AG09309 (cell line): ENCODE measurements around the gene VIPAS39.

Experiments used
- DNase-seq: peaks from one replicate; pipeline ENCODE4 v3.0.0-alpha.2; 2010; ENCODE audit warnings: low read depth
- H3K4me3 ChIP-seq: 2 replicates; pipeline ENCODE4 v1.5.1; 2011; ENCODE audit warnings: mild to moderate bottlenecking, low read depth, low read length, moderate library complexity; ENCODE audit not compliant: control insufficient read depth
- TF ChIP-seq, protein P1 (sequence below): IDR thresholded peaks from 2 replicates; pipeline ENCODE4 v1.5.1; 2011; ENCODE audit warnings: mild to moderate bottlenecking, low read depth, low read length, inconsistent platforms; ENCODE audit not compliant: insufficient read depth, control insufficient read depth; ENCODE audit errors: missing control alignments

The VIPAS39 gene

DNA sequence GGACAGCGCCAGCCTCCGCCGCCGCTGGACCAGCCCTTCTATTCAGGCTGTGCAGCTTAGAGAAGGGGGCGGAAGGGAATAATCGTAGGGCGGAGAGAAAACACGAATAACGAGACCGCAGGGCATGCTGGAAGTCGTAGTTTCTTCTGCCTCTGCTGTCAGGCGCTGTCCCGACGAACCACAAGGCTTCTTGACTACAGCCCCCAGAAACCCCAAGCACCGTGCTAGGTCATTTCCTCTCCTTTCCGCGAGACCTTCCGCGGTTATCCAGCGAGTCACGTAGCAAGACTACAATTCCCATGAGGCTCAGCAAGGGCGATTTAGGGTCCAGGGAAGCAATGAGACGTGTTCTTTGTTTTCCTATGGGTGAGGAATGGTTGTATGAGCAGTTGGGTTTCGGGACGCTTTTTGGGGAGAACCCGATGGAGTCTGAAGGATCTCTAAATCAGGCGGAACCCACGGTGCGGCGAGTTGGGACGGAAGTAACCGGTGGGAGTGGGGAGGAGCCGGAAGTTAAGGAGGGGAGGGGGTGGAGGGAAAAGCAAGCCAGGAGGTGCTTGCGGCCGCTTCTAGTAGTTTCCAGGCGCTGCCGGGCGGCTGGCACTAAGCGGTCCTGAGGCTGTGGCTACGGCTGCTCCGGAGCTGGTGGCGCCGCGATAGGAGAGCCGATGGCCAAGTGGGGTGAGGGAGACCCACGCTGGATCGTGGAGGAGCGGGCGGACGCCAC lies at the start of gene VIPAS39, which contains the start of gene AHSA1:
Gene VIPAS39 (minus strand): TSS at position 80 of the 727 bp plus-strand sequence. CDS start 3,499 bp downstream, outside the sequence.
Gene AHSA1 (plus strand): TSS at position 572 of the 727 bp plus-strand sequence. CDS start 97 bp downstream, at position 669.
- TF ChIP-seq, protein P1, sequence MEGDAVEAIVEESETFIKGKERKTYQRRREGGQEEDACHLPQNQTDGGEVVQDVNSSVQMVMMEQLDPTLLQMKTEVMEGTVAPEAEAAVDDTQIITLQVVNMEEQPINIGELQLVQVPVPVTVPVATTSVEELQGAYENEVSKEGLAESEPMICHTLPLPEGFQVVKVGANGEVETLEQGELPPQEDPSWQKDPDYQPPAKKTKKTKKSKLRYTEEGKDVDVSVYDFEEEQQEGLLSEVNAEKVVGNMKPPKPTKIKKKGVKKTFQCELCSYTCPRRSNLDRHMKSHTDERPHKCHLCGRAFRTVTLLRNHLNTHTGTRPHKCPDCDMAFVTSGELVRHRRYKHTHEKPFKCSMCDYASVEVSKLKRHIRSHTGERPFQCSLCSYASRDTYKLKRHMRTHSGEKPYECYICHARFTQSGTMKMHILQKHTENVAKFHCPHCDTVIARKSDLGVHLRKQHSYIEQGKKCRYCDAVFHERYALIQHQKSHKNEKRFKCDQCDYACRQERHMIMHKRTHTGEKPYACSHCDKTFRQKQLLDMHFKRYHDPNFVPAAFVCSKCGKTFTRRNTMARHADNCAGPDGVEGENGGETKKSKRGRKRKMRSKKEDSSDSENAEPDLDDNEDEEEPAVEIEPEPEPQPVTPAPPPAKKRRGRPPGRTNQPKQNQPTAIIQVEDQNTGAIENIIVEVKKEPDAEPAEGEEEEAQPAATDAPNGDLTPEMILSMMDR: no peak
- DNase-seq: peak; percentile 96

DNA sequence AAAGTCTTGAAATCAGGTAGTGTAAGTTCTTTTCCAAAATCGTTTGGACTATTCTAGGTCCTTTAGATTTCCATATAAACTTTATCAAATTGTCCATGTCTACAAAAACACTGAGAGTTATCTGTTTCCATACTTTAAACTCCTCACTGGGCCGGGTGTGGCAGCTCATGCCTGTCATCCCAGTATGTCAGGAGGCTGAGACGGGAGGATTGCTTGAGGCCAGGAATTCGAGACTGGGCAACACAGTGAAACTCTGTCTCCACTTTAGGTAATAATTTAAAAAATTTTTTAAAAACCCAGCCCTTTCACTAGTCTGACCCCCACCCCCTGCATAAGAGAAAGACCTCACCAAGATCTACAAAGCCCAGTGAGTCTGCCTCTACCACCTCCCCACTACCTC lies 47.6 kb upstream of the VIPAS39 start:
- TF ChIP-seq, protein P1: no peak
- no peak overlapping the region for H3K4me3 ChIP-seq
- no peak for DNase-seq

More for the DNA sequence above, at the start of gene VIPAS39, which contains the start of gene AHSA1:
- peak within 1 kb of the TSS; percentile 92 for H3K4me3 ChIP-seq

DNA sequence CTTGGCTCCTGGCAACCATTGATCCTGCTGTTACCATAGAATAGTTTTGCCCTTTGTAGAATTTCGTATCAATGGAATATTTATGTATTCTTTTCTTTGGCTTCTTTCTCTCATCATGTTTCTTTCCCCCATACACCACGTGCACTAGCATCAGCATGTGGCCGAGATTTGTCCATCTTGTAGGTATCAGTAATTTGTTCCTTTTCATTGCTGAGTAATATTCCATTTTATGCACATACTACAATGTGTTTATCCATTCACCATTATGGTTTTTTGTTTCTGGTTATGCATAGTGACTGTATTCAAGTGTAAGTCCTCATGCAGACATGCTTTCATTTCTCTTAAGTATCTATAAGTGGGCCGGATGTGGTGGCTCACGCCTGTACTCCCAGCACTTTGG lies 45.7 kb upstream of the VIPAS39 start:
- DNase-seq: no peak
- H3K4me3 ChIP-seq: no peak overlapping the region
- TF ChIP-seq, protein P1: no peak

DNA sequence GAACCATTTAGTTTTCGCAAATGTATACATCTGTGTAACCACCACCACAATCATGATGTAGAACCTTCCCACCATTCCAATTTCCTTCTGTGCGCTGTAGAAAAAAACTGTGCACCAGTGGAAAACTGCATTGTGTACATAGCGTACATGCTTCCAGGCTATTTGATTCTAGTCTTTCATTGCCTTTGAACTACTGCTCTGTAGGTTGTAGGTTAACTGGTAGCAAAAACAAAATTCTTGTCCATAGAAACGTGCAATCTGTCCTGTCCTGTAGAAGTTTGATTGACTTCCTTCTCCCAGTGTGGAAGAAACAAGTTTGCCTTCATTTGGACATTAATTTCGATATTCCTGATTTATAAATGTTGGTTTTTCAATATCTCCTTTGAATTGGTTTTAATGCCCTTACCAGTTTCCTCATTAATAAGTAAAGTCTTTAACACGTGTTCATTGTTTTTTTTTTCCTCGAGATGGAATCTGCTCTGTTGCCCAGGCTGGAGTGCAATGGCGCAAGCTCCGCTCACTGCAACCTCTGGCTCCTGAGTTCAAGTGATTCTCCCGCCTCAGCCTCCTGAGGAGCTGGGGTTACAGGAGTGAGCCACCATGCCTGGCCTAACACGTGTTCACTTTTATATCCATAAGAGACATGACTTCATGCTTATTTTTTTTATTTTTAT lies 44.8 kb upstream of the VIPAS39 start:
- no peak for DNase-seq
- TF ChIP-seq, protein P1: no peak
- H3K4me3 ChIP-seq: no peak overlapping the region

DNA sequence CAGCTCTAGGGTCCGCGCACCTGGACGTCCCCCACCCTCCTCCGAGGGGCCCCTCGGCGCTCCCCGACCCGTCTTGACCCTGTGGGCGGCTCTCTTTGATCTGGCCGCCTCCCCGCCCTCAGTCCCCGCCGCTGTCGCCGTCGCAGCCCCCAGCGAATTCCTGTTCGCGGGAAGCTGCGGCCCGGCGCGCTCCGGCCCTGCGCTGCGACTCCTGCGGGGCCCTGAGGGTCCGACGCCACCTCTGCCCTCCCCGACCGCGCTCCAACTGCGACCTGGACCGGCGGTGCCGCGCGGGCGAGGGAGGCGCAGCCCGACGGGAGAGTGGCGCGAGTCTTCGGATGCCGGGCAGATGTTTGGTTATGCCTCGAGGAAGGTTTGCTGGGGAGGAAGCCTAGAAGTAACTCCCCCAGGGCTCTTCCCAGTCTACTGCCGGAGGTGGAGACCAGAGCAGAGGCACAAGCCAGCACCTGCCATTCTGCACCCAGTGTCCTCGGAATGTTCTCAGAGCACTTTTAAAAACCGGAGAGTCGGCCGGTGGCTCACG lies 41.7 kb upstream of the VIPAS39 start:
- peak overlapping the region; percentile 31 for H3K4me3 ChIP-seq
- TF ChIP-seq, protein P1: no peak
- DNase-seq: no peak

DNA sequence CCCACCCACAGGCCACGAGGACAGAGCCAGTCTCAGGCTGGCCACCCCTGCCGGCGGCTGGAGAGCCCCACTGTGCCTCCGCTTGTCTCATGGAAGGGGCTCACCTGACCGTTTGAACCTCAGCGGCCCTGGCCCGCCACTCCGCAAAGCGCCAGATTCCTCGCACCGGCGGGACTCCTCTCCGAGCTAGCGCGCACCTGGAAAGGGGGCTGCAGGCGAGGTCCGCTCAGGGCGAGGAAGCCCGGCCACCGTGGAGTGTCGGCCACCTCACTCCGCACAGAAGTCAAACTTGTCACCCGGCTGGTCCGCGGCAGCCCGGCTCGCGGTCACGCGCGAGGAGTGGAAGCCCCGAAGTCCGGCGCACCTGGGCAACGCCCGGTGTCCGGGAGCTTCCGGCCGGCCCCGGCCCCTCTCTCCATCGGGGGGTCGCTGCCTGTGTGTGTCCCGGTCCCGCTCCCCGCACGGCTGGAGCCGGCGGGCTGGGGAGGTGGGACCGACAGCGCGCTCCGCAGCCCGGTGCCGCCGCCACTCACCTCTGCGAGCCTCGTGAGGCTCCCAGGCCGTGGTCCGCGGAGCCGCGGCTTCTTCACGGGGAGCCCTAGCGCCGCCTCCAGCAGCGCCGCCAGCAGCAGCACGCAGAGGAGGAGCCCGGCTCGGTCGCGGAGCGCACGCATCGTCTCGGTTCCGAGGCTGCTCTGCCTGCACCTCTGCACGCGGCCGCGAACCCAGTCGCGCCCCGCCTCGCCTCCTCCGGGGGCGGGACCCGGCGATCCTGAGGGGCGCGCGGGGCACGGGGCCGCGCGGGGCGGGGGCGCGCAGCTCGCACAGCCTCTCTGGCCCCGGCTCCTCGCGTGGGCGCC lies 40.9 kb upstream of the VIPAS39 start, which contains the start of gene ISM2:
Gene ISM2 (minus strand): TSS at position 697 of the 860 bp plus-strand sequence. CDS start 23 bp downstream, at position 674.
- no peak for DNase-seq
- TF ChIP-seq, protein P1: no peak
- peak within 1 kb of the TSS; percentile 31 for H3K4me3 ChIP-seq
